Osteoblast (primary cell): ENCODE data around the gene PRKN. TPM values are rescaled to one million over a fixed set of nuclear protein-coding genes. Genes with fewer than 3 reads are reported as not detected.

ENCODE experiments used
- DNase-seq: peaks from one replicate; pipeline ENCODE4 v3.0.0; 2011; ENCODE audit warnings: low spot score, mixed read lengths; ENCODE audit not compliant: insufficient read length; ENCODE audit errors: missing footprints
- H2AFZ ChIP-seq: 2 replicates; pipeline ENCODE4 v1.6.0; 2011; ENCODE audit warnings: mild to moderate bottlenecking, low read length
- H3K27ac ChIP-seq: 2 replicates; pipeline ENCODE4 v1.5.1; 2011; ENCODE audit warnings: mild to moderate bottlenecking, low read depth, low read length, moderate library complexity
- H3K27me3 ChIP-seq: 2 replicates; pipeline ENCODE4 v1.6.0; 2012; ENCODE audit warnings: mild to moderate bottlenecking, control low read depth, inconsistent platforms, low read length, moderate library complexity; ENCODE audit not compliant: insufficient read depth
- H3K36me3 ChIP-seq: 2 replicates; pipeline ENCODE4 v1.5.1; 2011; ENCODE audit warnings: mild to moderate bottlenecking, low read length, control low read depth, moderate library complexity; ENCODE audit not compliant: insufficient read depth
- H3K4me1 ChIP-seq: 2 replicates; pipeline ENCODE4 v1.5.1; 2011; ENCODE audit warnings: mild to moderate bottlenecking, low read length, control low read depth, moderate library complexity; ENCODE audit not compliant: insufficient read depth
- H3K4me2 ChIP-seq: 2 replicates; pipeline ENCODE4 v1.6.0; 2011; ENCODE audit warnings: mild to moderate bottlenecking, low read length; ENCODE audit not compliant: insufficient read depth
- H3K4me3 ChIP-seq: fragments of 200-600 bp; sonication (generic); 3 replicates; pipeline ENCODE4 v1.5.1; 2012; ENCODE audit warnings: mild to moderate bottlenecking, low read length, inconsistent platforms; ENCODE audit not compliant: insufficient read depth
- H3K79me2 ChIP-seq: 2 replicates; pipeline ENCODE4 v1.6.0; 2012; ENCODE audit warnings: mild to moderate bottlenecking, low read length, control low read depth, inconsistent platforms; ENCODE audit not compliant: insufficient read depth
- H3K9me3 ChIP-seq: 2 replicates; pipeline ENCODE4 v1.5.1; 2011; ENCODE audit warnings: low read depth, low read length, control low read depth
- H4K20me1 ChIP-seq: 2 replicates; pipeline ENCODE4 v1.6.0; 2012; ENCODE audit warnings: mild to moderate bottlenecking, low read length, control low read depth; ENCODE audit not compliant: insufficient read depth
- total RNA-seq: library from RNA; depleted of rRNA; stranded (reverse); fragments of >200 nt; gene quantifications from 2 replicates; pipeline ENCODE4 v1.2.3, GENCODE V29; 2012
- TF ChIP-seq, protein P1 (sequence below): IDR thresholded peaks from 2 replicates; pipeline ENCODE4 v1.5.1; 2011; ENCODE audit warnings: mild to moderate bottlenecking, low read depth, low read length, moderate library complexity; ENCODE audit errors: extremely low read depth

PRKN gene
- total RNA-seq, 1 donor = 2.9 TPM

- no peak overlapping the region for H3K4me2 ChIP-seq
These were observed 484.7 kb downstream of the PRKN start for GRCh38 chr6:162242915-162243314.

GRCh38 chr6:162239330-162239729, 488.2 kb downstream of the PRKN start:
- Histone ChIP-seq H3K36me3 (no peaks in the 10 kb centered on the region), H3K4me2 (no peak overlapping the region), H3K79me2 (no peaks in the 10 kb centered on the region), H2AFZ (no peak overlapping the region), H3K9me3 (no peaks in the 10 kb centered on the region), H3K27ac (no peak overlapping the region), H3K4me3 (no peak overlapping the region), H3K27me3 (no peaks in the 10 kb centered on the region), H3K4me1 (no peaks in the 10 kb centered on the region), H4K20me1 (no peaks in the 10 kb centered on the region)
- TF ChIP-seq, protein P1, sequence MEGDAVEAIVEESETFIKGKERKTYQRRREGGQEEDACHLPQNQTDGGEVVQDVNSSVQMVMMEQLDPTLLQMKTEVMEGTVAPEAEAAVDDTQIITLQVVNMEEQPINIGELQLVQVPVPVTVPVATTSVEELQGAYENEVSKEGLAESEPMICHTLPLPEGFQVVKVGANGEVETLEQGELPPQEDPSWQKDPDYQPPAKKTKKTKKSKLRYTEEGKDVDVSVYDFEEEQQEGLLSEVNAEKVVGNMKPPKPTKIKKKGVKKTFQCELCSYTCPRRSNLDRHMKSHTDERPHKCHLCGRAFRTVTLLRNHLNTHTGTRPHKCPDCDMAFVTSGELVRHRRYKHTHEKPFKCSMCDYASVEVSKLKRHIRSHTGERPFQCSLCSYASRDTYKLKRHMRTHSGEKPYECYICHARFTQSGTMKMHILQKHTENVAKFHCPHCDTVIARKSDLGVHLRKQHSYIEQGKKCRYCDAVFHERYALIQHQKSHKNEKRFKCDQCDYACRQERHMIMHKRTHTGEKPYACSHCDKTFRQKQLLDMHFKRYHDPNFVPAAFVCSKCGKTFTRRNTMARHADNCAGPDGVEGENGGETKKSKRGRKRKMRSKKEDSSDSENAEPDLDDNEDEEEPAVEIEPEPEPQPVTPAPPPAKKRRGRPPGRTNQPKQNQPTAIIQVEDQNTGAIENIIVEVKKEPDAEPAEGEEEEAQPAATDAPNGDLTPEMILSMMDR = no peak
- DNase-seq = no peak

More at GRCh38 chr6:162242915-162243314, 484.7 kb downstream of the PRKN start:
- Histone ChIP-seq H3K4me3 (no peak overlapping the region), H4K20me1 (no peaks in the 10 kb centered on the region), H2AFZ (no peak overlapping the region), H3K79me2 (no peaks in the 10 kb centered on the region), H3K9me3 (no peaks in the 10 kb centered on the region), H3K27me3 (no peaks in the 10 kb centered on the region), H3K4me1 (no peaks in the 10 kb centered on the region), H3K36me3 (no peaks in the 10 kb centered on the region), H3K27ac (no peak overlapping the region)
- TF ChIP-seq, protein P1 = no peak
- DNase-seq = no peak

GRCh38 chr6:162238675-162239074, 488.9 kb downstream of the PRKN start:
- no peaks in the 10 kb centered on the region for H3K27me3 ChIP-seq
- no peaks in the 10 kb centered on the region for H3K9me3 ChIP-seq
- no peak overlapping the region for H2AFZ ChIP-seq
- H3K4me1 ChIP-seq = no peaks in the 10 kb centered on the region
- no peak overlapping the region for H3K4me3 ChIP-seq
- H4K20me1 ChIP-seq = no peaks in the 10 kb centered on the region
- no peak for DNase-seq
- no peaks in the 10 kb centered on the region for H3K36me3 ChIP-seq
- no peaks in the 10 kb centered on the region for H3K79me2 ChIP-seq
- TF ChIP-seq, protein P1 = no peak
- no peak overlapping the region for H3K4me2 ChIP-seq
- H3K27ac ChIP-seq = no peak overlapping the region

- H2AFZ ChIP-seq = no peak overlapping the region
- TF ChIP-seq, protein P1 = no peak
- H4K20me1 ChIP-seq = no peaks in the 10 kb centered on the region
- H3K4me1 ChIP-seq = no peaks in the 10 kb centered on the region
- no peak for DNase-seq
- no peak overlapping the region for H3K4me3 ChIP-seq
- no peaks in the 10 kb centered on the region for H3K36me3 ChIP-seq
- no peak overlapping the region for H3K4me2 ChIP-seq
- no peak overlapping the region for H3K27ac ChIP-seq
- no peaks in the 10 kb centered on the region for H3K27me3 ChIP-seq
- no peaks in the 10 kb centered on the region for H3K79me2 ChIP-seq
- no peaks in the 10 kb centered on the region for H3K9me3 ChIP-seq
These were observed 490.2 kb downstream of the PRKN start for GRCh38 chr6:162237331-162237730.
